Subcutaneous abdominal adipose tissue (tissue), 5 donors: Measurements from ENCODE around the gene ARF1.

Experiments
- H3K27ac ChIP-seq: one replicate; pipeline ENCODE4 v1.7.0; 2013; ENCODE audit warnings: low read depth, mild to moderate bottlenecking, inconsistent platforms, low read length, moderate library complexity
- H3K27me3 ChIP-seq, 5 donors: one replicate each; pipeline ENCODE4 v1.7.0; 2013; ENCODE audit warnings: low read length in 5 of 5, inconsistent platforms in 1 of 5; ENCODE audit not compliant: control insufficient read depth in 5 of 5, insufficient read depth in 4 of 5
- H3K36me3 ChIP-seq, 5 donors: one replicate each; pipeline ENCODE4 v1.7.0; 2013; ENCODE audit warnings: low read length in 5 of 5; ENCODE audit not compliant: control insufficient read depth in 5 of 5, insufficient read depth in 5 of 5
- H3K4me1 ChIP-seq, 5 donors: one replicate each; pipeline ENCODE4 v1.7.0; 2013; ENCODE audit warnings: low read length in 5 of 5, mild to moderate bottlenecking in 3 of 5, moderate library complexity in 1 of 5; ENCODE audit not compliant: control insufficient read depth in 5 of 5, insufficient read depth in 5 of 5
- H3K4me3 ChIP-seq, 5 donors: one replicate each; pipeline ENCODE4 v1.7.0; 2013; ENCODE audit warnings: low read length in 5 of 5, low read depth in 1 of 5
- H3K9ac ChIP-seq, 5 donors: one replicate each; pipeline ENCODE4 v1.7.0; 2013; ENCODE audit warnings: low read length in 5 of 5, mild to moderate bottlenecking in 4 of 5, moderate library complexity in 3 of 5
- H3K9me3 ChIP-seq, 5 donors: one replicate each; pipeline ENCODE4 v1.7.0; 2013; ENCODE audit warnings: low read length in 5 of 5; ENCODE audit not compliant: control insufficient read depth in 5 of 5
- donor health status: healthy.
- donor health status: healthy.
- donor health status: healthy.
- donor health status: healthy.
- donor health status: healthy.

Gene ARF1

GRCh38 chr1:228094432-228095016, 12.0 kb downstream of the ARF1 start:
- peaks cover 0 to 45% (median 42%) of the 10 kb centered on the region in 5 donors for H3K36me3 ChIP-seq
- H3K9me3 ChIP-seq, result peaks cover 3 to 12% (median 8%) of the 10 kb centered on the region in 5 donors
- H3K4me1 ChIP-seq, result peaks cover 17 to 54% (median 51%) of the 10 kb centered on the region in 5 donors
- H3K9ac ChIP-seq, result no peak overlapping the region
- no peak overlapping the region for H3K4me3 ChIP-seq
- no peaks in the 10 kb centered on the region for H3K27me3 ChIP-seq
- no peak overlapping the region for H3K27ac ChIP-seq

DNA sequence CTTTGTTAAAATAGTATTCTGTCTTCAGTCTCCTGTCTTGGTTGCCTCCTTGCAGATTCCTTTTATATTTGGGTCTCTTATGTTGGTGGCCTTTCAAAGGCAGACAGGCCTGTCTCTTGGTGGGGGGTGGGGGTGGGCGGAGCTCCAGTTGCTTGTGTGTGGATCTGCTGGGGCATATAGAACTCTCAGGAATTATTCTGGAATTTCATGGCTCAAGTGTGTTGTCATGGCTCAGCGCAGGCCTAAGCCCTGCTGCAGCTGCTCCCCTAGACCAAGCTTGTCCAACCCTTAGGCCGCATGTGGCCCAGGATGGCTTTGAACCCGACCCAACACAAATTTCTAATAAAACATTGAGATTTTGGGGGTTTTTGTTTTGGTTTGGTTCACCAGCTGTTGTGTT, 12.7 kb downstream of the ARF1 start:
- no peak overlapping the region for H3K9ac ChIP-seq
- peaks cover 12 to 48% (median 45%) of the 10 kb centered on the region in 5 donors for H3K4me1 ChIP-seq

GRCh38 chr1:228095938-228096337, 13.4 kb downstream of the ARF1 start:
- Histone ChIP-seq H3K4me3 (no peak overlapping the region), H3K4me1 (peaks cover 5 to 40% (median 37%) of the 10 kb centered on the region in 5 donors), H3K27ac (no peak overlapping the region), H3K9ac (no peak overlapping the region), H3K27me3 (no peaks in the 10 kb centered on the region), H3K9me3 (peaks cover 3 to 12% (median 8%) of the 10 kb centered on the region in 5 donors), H3K36me3 (peaks cover 0 to 58% (median 53%) of the 10 kb centered on the region in 5 donors)

More for the DNA sequence above, 12.7 kb downstream of the ARF1 start:
- H3K9me3 ChIP-seq, result peaks cover 3 to 12% (median 8%) of the 10 kb centered on the region in 5 donors
- no peaks in the 10 kb centered on the region for H3K27me3 ChIP-seq
- H3K4me3 ChIP-seq, result no peak overlapping the region
- H3K36me3 ChIP-seq, result peaks cover 0 to 51% (median 48%) of the 10 kb centered on the region in 5 donors
- H3K27ac ChIP-seq, result no peak overlapping the region

DNA sequence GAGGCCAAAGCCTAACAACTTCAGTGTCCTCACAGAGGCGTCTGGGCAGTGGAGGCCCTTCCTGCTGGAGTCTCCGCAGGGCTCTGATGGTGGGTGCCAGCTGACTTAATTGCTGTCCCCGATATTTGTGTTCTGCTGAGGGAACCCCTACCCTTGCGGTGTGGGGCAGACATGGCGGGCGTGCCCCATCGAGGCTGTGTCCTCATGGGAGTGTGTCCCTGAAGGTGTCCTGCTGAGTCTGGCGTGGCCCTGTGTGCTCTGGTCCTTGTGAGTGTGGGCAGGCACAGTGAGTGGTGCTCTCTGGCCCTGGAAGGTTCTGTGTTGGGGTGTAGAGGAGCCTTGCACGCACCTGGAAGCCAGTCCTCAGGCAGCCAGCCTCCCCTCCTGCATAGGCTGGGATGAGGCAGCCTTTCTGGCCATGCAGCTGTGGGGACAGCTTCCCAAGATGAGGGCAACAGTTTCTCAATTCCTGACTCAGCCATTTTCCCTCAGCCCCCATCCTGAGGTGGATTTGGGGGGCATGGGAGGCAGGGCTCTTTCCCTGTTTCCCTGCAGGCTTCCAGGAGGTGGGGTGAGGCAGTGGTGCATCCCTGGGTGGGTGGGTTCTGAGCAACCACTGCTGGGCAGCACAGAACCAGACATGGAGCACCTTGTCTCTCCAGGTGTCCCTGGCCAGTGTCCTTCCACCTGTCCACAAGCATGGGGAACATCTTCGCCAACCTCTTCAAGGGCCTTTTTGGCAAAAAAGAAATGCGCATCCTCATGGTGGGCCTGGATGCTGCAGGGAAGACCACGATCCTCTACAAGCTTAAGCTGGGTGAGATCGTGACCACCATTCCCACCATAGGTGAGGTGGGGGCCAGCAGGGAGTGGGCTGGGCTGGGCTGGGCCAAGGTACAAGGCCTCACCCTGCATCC, 14.2 kb downstream of the ARF1 start:
- H3K4me3 ChIP-seq, result no peak overlapping the region
- H3K4me1 ChIP-seq, result peaks cover 2 to 36% (median 35%) of the 10 kb centered on the region in 5 donors
- peaks cover 3 to 12% (median 8%) of the 10 kb centered on the region in 5 donors for H3K9me3 ChIP-seq
- H3K27ac ChIP-seq, result no peak overlapping the region
- no peak overlapping the region for H3K9ac ChIP-seq
- no peaks in the 10 kb centered on the region for H3K27me3 ChIP-seq
- H3K36me3 ChIP-seq, result peaks cover 0 to 61% (median 53%) of the 10 kb centered on the region in 5 donors

DNA sequence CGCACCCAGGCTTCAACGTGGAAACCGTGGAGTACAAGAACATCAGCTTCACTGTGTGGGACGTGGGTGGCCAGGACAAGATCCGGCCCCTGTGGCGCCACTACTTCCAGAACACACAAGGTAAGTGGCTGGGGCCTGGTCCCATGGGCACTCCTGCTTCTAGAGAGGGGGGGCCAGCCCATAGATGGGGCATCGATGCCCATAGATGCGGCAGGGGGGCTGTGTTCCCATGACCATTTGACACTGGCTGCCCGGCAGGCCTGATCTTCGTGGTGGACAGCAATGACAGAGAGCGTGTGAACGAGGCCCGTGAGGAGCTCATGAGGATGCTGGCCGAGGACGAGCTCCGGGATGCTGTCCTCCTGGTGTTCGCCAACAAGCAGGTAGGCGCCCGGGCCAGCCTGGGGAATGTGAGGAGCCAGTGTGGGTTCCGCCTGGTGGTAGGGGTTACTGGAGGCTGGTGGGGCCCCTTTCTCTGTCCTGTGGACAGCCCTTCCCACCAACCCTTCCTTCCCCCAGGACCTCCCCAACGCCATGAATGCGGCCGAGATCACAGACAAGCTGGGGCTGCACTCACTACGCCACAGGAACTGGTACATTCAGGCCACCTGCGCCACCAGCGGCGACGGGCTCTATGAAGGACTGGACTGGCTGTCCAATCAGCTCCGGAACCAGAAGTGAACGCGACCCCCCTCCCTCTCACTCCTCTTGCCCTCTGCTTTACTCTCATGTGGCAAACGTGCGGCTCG, 15.0 kb downstream of the ARF1 start:
- Histone ChIP-seq H3K27me3 (no peaks in the 10 kb centered on the region), H3K27ac (no peak overlapping the region), H3K9me3 (peaks cover 3 to 12% (median 8%) of the 10 kb centered on the region in 5 donors), H3K4me1 (peaks cover 0 to 36% (median 35%) of the 10 kb centered on the region in 5 donors), H3K9ac (no peak overlapping the region), H3K36me3 (peaks cover 0 to 57% (median 51%) of the 10 kb centered on the region in 5 donors), H3K4me3 (no peak overlapping the region)

GRCh38 chr1:228098323-228098931, 15.9 kb downstream of the ARF1 start:
- no peak overlapping the region for H3K9ac ChIP-seq
- no peaks in the 10 kb centered on the region for H3K27me3 ChIP-seq
- no peak overlapping the region for H3K4me3 ChIP-seq
- peaks cover 0 to 56% (median 43%) of the 10 kb centered on the region in 5 donors for H3K36me3 ChIP-seq
- H3K4me1 ChIP-seq, result peaks cover 0 to 35% (median 28%) of the 10 kb centered on the region in 5 donors
- H3K9me3 ChIP-seq, result peaks cover 3 to 12% (median 8%) of the 10 kb centered on the region in 5 donors
- no peak overlapping the region for H3K27ac ChIP-seq

DNA sequence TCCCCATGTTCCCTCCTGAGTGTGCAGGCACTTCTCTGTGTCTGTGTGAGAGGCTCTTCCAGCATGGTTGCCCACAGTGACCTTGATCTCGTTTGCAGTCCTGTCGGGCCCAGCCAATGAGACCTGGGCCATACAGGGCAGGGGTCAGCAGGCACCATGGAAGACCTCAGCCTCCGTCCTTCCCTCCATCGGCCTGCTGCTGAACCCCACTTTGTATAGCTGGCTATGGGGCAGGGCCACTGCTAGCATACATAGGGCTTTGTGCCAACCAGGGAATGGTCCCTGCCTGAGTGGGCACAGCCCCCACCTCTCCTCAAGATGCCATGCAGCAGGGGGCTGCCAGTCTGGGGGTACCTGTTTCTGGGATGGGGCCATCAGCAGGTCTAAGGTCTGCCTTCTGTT, 16.8 kb downstream of the ARF1 start:
- H3K9me3 ChIP-seq, result peaks cover 3 to 7% (median 7%) of the 10 kb centered on the region in 5 donors
- peaks cover 0 to 44% (median 35%) of the 10 kb centered on the region in 5 donors for H3K4me1 ChIP-seq
- peaks cover 0 to 52% (median 43%) of the 10 kb centered on the region in 5 donors for H3K36me3 ChIP-seq
- no peak overlapping the region for H3K27ac ChIP-seq
- H3K9ac ChIP-seq, result no peak overlapping the region
- H3K27me3 ChIP-seq, result no peaks in the 10 kb centered on the region
- no peak overlapping the region for H3K4me3 ChIP-seq

- no peaks in the 10 kb centered on the region for H3K9me3 ChIP-seq
- H3K9ac ChIP-seq, result peak overlapping the region in 1 of 5 donors; percentile 28
- no peak overlapping the region for H3K27ac ChIP-seq
- peak overlapping the region in 1 of 5 donors; percentile 90 for H3K4me3 ChIP-seq
- peaks cover 0 to 56% (median 49%) of the 10 kb centered on the region in 5 donors for H3K36me3 ChIP-seq
- no peaks in the 10 kb centered on the region for H3K27me3 ChIP-seq
- H3K4me1 ChIP-seq, result peaks cover 0 to 38% (median 27%) of the 10 kb centered on the region in 5 donors
These were observed 18.5 kb downstream of the ARF1 start for GRCh38 chr1:228100822-228101613.

DNA sequence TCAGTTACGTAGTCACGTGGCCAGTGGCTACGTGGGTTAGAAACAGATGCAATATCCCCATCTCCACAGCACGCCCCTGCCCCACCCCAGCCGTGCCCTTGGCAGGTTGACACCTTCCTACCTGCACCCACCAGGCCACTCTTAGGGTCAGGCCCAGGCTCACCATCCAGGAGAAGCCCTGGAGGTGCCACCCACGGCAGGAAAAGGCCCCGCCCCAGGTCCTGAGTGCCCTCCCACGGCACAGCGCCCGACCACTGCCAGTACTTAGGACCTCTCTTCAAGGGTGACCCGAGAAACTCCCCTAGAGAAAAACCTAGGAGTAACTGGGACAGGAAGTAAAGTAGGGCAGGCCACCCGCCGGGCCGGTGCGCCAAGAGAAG, 19.1 kb downstream of the ARF1 start:
- H3K9me3 ChIP-seq, result no peaks in the 10 kb centered on the region
- no peak overlapping the region for H3K27ac ChIP-seq
- peaks cover 0 to 58% (median 53%) of the 10 kb centered on the region in 5 donors for H3K36me3 ChIP-seq
- peaks cover 0 to 33% (median 26%) of the 10 kb centered on the region in 5 donors for H3K4me1 ChIP-seq
- H3K27me3 ChIP-seq, result no peaks in the 10 kb centered on the region
- peak overlapping the region in 2 of 5 donors; percentile 28 for H3K9ac ChIP-seq
- peak overlapping the region in 3 of 5 donors; percentile 83 to 90 (median 87) for H3K4me3 ChIP-seq
